ENCODE results near the gene CENPW. TPM values are rescaled to one million over a fixed set of nuclear protein-coding genes. Genes with fewer than 3 reads are reported as not detected.

CENPW gene
- total RNA-seq, 3 donors from 2014 or later = 4.1 to 30.7 (median 9.8) TPM

- no peaks in the 10 kb centered on the region for H3K4me1 ChIP-seq (ENCODE audit: low read depth)
- TF ChIP-seq CTCF (IDR thresholded peaks at IDR 0.05) = no peak
- no peak overlapping the region for H3K4me3 ChIP-seq
- ATAC-seq (no peak), DNase-seq (no peak)
- H3K36me3 ChIP-seq (ENCODE audit: low read depth) = no peaks in the 10 kb centered on the region
- intact Hi-C loops (cut with DNase I, micrococcal nuclease) = no loop called here
- H3K9me3 ChIP-seq = peaks cover 5% of the 10 kb centered on the region
Observed at GRCh38 chr6:126356526-126356925, 16.6 kb downstream of the CENPW start.

- H3K4me3 ChIP-seq = no peak overlapping the region
- DNase-seq (no peak), ATAC-seq (no peak)
- intact Hi-C loops (cut with DNase I, micrococcal nuclease) = no loop called here
- no peak for TF ChIP-seq CTCF (IDR thresholded peaks at IDR 0.05)
- H3K4me1 ChIP-seq (ENCODE audit: low read depth) = no peaks in the 10 kb centered on the region
- no peaks in the 10 kb centered on the region for H3K36me3 ChIP-seq (ENCODE audit: low read depth)
- peaks cover 5% of the 10 kb centered on the region for H3K9me3 ChIP-seq
Observed at GRCh38 chr6:126359936-126360537, 20.1 kb downstream of the CENPW start.

GRCh38 chr6:126361832-126362440 lies 22.0 kb downstream of the CENPW start:
- Histone ChIP-seq H3K4me3 (no peak overlapping the region), H3K36me3 (ENCODE audit: low read depth) (no peaks in the 10 kb centered on the region), H3K4me1 (ENCODE audit: low read depth) (no peaks in the 10 kb centered on the region), H3K9me3 (peaks cover 5% of the 10 kb centered on the region)
- intact Hi-C loops (cut with DNase I, micrococcal nuclease) = no loop called here
- ATAC-seq (no peak), DNase-seq (peak in 1 of 3 donors; percentile 25)
- no peak for TF ChIP-seq CTCF (IDR thresholded peaks at IDR 0.05)

GRCh38 chr6:126367849-126368248 lies 27.9 kb downstream of the CENPW start:
- DNase-seq (no peak), ATAC-seq (no peak)
- Histone ChIP-seq H3K36me3 (ENCODE audit: low read depth) (no peaks in the 10 kb centered on the region), H3K4me3 (no peak overlapping the region), H3K9me3 (no peaks in the 10 kb centered on the region), H3K4me1 (ENCODE audit: low read depth) (no peaks in the 10 kb centered on the region)
- intact Hi-C loops (cut with DNase I, micrococcal nuclease) = no loop called here
- TF ChIP-seq CTCF (IDR thresholded peaks at IDR 0.05) = no peak

GRCh38 chr6:126372626-126373025 lies 32.7 kb downstream of the CENPW start:
- Histone ChIP-seq H3K36me3 (ENCODE audit: low read depth) (no peaks in the 10 kb centered on the region), H3K4me3 (no peak overlapping the region), H3K9me3 (no peaks in the 10 kb centered on the region), H3K4me1 (ENCODE audit: low read depth) (no peaks in the 10 kb centered on the region)
- no peak for TF ChIP-seq CTCF (IDR thresholded peaks at IDR 0.05)
- intact Hi-C loops (cut with DNase I, micrococcal nuclease) = no loop called here
- ATAC-seq = no peak
- DNase-seq = no peak
